T-helper 1 cell treated with Interleukin-12 subunit alpha and Interleukin-12 subunit beta and Interleukin-4 antibody, amounts not matched to agents 30 ng/mL and 1 ng/mL, for 36 hours (primary cell): ENCODE data around the gene ZSCAN31. TPM values are rescaled to one million over a fixed set of nuclear protein-coding genes. Genes with fewer than 3 reads are reported as not detected.
"Not testable (repeated sequence)": the region's sequence is repeated elsewhere in the genome, so short reads cannot be mapped to it uniquely, and the experiment has no call there.

Experiments used
- intact Hi-C: fragments of 100-400 bp; cut with micrococcal nuclease; formaldehyde crosslinking; loops from one replicate; pipeline ENCODE4 v1.15.1; 2024
- total RNA-seq: library from RNA; stranded (reverse); gene quantifications from 2 replicates; pipeline ENCODE4 v1.2.3, GENCODE V29; 2022

ZSCAN31 gene
- total RNA-seq, 1 donor from 2014 or later, result 1.3 TPM

DNA sequence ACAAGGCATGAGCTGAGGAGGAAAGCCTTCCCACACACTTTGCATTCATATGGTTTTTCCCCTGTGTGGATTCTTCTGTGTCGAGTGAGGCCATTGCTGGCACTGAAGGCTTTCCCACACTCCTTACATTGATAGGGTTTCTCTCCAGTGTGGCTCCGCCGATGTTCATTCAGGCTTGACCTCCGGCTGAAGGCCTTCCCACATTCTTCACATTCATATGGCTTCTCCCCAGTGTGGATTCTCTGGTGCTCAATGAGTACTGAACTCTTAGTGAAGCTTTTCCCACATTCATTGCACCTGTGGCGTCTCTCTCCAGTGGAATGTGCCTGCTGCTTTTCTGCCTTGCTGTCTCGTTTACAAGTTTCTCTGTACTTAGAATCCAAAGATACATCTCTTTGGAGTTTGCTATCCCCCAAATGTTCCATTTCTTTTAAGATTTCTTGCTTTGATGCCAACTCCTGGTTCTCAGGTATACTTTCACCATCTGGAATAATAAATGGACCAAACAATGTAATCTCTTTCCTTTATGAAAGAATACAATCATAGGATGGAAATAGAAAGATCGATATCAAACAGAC is 9.5 kb downstream of the ZSCAN31 start:
- intact Hi-C loops, result no loop called here

DNA sequence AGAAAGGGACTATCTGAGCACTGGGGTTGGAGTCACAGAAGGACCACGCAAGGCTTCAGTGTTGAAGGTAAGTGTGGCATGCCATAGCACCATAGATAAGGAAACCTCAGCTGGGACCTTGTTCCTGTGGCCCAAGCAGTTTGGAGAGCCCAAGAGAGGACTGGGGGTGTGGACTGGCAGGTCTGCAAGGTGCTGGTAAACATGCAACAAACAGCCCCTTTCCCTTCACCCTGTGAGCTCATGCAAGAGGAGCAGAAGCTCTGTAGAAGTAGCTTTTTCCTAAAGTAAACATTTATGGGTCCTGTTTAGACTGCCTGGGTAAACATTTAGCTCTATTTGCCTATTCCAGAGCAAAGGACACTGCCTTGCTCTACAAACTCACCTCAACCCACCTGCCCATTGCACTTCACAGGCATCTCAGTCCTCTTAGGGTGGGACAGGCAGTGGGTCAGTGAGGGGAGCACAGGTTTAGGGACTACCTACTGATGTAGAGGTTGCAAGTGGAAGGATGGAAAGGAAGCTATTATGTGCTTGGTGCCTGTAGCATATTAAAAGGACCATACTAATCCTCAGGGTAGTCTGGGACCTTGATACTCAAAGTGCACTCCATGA is 12.0 kb downstream of the ZSCAN31 start:
- intact Hi-C loops, result no loop called here

DNA sequence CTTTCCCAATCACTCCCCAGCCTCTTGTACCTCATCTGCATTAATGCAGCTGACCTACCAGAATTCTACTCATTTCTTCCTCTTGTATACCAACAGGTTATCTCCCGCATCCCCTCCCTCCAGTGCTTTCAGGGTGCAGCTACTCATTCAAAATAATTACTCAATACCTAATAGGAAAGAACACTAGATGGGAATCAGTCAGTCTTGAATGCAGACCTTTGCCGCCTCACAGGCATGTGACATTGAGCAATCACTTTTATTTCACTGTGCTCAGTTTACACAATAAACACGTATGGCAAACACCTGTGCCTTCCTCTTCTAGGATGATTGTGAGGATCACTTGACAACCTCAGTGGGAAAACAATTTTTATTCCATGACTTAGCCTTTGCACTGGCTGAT is 13.3 kb downstream of the ZSCAN31 start:
- intact Hi-C loops, result no loop called here

DNA sequence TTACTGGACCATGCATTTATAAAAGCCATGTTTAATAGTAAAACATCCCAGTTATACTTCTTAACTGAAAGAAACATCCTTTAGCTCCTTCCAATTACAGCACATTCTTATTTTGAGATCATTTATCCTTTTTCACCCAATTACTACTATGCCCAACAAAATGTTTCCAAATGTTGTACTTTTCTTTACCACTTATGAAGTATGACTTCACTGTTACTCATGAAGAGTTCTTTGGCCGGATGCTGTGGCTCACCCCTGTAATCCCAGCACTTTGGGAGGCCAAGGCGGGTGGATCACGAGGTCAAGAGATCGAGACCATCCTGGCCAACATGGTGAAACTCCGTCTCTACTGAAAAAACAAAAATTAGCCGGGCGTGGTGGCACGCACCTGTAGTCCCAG is 18.1 kb downstream of the ZSCAN31 start:
- intact Hi-C loops, result not testable (repeated sequence)

DNA sequence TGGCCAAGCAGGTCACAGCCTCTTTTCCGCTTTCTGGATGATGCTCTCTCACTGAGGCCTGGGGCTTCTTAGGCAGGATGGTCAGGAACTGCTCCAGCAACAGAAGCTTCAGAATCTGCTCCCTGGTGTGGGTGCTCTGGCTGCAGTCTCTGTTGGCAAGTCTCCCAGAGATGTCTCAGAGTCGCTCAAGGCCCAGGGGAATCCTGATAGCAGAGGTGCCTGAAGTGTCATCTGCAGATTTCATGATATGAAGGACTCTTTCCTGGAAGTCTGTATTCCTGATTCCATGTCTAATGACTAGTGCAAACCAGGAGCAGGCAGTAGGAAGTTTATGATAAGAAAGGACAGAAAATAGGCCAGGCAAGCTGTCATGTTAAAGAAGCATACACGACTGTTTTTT is 20.3 kb downstream of the ZSCAN31 start:
- intact Hi-C loops, result no loop called here

DNA sequence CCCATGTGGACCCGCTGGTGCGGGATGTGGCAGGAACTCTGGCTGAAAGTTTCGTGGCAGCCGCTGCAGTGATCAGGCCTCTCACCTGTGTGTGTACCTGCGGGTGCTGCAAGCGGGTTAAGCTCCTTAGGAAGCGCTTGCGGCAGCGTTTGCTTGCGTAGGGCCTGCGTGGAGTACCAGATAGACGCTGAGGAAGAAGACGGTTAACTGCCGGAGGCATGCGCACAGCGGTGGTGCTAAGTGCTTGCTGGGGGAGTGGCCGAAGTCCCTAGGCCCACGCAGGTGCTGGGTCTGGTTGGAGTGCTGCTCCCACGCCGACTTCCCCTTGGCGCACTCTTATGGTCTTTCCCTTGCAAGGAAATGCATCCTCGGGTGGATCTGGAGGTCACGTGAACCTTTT is 23.0 kb downstream of the ZSCAN31 start:
- intact Hi-C loops, result no loop called here

DNA sequence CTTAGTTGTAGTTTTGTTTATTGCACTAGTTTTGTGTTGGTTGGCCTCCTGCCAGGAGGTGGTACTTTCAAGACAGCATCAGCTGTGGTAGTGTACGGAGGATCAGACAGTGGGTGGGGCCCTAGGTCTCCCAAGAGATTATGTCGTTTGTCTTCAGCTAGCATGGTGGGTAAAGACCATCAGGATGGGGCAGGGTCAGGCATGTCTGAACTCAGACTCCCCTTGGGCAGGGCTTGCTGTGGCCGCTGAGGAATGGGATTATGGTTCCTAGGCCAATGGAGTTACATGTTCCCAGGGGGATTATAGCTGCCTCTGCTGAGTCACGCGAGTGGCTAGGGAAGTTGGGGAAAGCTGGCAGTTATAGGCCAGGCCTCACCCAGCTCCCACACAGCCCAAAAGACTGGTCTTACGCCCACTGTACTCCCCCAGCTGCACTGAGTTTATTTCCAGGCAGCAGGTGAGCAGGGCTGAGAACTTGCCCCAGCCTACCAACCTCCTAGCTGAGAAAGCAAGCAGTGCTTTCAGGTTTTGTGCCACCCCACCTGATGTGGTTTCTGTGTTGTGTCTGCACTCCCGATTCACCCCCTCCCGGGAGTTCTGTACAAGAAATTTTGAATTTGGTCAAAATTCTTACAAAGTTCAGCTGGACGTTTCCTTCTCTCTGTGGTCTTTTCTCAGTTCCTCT is 24.7 kb downstream of the ZSCAN31 start:
- intact Hi-C loops, result no loop called here

DNA sequence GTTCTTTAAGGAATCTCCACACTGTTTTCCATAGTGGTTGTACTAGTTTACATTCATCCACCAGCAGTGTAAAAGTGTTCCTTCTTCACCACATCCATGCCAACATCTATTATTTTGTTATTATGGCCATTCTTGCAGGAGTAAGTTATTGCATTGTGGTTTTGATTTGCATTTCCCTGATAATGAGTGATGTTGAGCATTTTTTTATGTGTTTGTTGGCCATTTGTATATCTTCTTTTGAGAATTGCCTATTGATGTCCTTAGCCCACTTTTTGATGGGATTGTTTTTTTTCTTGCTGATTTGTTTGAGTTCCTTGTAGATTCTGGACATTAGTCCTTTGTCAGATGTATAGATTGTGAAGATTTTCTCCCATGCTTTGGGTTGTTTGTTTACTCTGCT is 29.6 kb downstream of the ZSCAN31 start:
- intact Hi-C loops, result not testable (repeated sequence)

DNA sequence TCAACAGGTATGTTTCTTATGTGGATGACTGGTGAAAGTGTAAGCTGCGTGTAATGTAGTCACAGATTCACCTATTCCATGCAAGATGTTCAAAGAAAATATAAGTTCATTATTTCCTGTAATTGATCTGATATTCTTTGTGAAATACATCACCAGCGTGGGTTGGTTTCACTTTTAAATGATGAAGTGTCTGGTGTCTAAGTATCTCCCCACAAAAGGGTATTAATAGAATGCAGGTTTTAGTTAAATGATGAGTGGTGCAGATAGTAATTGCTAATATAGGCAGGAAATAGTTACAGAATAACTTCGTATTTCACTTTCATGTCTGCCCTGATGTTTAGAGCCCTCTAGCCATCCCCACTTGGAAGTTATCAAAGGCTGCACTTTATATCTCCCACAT is 32.4 kb downstream of the ZSCAN31 start:
- intact Hi-C loops, result no loop called here

DNA sequence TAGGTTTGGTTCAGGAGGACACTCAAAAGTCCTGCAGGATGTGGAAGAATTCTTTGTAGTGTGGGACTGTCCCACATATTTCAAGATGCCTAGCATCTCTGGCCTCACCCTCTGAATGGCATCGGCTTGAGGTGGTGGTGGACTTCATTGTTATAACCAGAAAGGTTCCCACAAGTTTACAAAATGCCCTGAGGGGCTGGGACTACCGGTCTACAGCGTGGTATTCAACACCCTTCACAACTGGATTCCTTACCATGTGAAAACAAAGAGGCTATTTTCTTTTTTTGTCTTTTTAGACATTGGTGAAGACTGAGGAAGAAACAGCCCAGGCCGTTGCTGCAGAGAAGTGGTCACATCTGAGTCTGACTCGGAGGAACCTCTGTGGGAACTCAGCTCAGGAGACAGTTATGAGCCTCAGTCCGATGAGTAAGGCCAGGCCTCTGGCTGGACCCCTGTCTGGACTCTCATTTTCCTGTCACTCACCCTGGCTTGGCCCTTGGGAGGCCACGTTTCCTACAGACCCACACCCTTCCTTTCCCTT is 39.4 kb downstream of the ZSCAN31 start:
- intact Hi-C loops, result no loop called here

DNA sequence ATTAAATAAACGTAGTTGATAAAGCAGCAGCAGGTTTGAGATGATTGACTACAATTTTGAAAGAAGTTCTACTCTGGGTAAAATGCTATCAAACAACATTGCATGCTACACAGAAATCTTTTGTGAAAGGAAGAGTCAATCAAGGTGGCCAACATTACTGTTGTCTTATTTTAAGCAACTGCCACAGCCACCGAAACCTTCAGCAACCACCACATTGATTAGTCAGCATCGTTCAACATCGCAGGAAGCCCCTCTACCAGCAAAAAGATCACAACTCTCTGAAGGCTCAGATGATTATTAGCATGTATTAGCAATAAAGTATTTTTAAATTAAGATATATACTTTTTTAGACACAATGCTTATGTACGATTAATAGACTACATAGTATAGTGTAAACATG is 40.6 kb downstream of the ZSCAN31 start:
- intact Hi-C loops, result no loop called here

DNA sequence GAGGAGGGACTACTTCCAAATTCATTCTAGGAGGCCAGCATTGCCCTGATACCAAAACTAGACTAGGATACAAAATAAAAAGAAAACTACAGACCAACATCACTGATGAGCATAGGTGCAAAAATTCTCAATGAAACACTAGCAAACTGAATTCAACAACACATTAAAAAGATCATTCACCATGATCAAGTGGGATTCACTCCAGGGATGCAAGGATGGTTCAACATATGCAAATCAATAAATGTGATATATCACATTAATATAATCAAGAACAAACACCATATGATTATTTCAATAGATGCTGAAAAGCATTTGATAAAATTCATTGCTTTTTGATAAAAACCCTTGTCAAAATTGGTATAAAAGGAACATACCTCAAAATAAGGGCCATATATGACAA is 44.4 kb downstream of the ZSCAN31 start:
- intact Hi-C loops, result no loop called here

DNA sequence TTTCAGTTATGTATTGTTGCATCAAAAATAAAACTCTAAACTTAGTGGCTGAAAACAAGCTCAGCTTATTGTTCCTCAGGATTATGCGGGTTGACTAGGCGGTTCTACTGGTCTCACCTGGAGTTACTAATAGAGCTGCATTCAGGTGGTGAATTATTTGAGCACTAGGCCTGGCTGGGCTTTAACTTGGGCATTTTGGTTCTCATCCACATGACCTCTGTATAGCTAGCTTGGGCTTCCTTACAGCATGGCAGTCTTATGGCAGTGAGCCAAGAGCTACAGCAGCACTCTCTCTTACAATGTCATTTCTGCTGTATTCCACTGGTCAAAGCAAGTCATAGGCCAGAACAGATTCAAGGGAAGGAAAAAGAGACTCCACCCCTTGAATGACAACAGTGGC is 53.0 kb downstream of the ZSCAN31 start:
- intact Hi-C loops, result no loop called here

DNA sequence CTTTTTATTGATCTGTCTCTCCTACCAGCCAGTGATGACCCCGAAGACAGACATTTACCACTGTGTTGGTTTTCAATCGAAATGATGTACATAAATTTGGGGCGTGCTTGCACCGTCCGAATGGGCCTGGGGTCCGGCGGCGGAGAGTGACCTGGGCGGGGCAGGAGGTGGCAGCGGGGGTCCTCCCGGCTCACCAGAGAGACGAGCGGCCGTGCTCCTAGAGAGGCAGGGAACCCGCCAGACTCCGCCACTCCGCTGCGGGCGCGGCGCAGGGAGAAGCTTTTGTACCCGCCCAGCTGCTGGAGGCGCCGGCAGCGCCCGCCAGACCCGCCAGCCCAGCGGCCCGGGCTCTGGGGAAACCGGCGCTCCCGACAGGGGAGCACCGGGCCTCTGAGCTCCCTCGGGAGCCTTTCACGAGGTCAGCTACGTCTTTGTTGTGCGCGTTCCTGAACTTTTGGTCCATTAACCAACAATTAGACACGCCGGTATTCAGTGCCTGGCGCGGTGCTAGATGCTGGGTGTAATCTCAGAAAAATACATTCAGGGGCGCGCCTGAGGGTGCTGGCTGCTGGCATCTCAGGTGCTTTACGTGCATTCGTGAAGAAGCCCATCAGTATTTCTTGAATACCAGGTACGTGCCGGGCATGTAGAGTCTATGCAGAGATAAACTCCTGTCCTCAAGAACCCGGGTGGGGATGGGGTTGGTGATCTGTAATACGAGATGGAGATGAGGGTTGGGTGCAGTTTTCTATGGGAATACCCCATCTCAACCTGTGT is 54.5 kb downstream of the ZSCAN31 start, which contains the start of gene PGBD1:
TSS of gene PGBD1 (plus strand) at position 285 of the 777 bp plus-strand sequence. CDS start 2,242 bp downstream, outside the sequence.
- intact Hi-C loops, result loop anchor here (1.0 kb wide), 3 partner anchors 14 to 54 kb away; partner anchors contain the start of genes ZKSCAN4 and ZSCAN26

DNA sequence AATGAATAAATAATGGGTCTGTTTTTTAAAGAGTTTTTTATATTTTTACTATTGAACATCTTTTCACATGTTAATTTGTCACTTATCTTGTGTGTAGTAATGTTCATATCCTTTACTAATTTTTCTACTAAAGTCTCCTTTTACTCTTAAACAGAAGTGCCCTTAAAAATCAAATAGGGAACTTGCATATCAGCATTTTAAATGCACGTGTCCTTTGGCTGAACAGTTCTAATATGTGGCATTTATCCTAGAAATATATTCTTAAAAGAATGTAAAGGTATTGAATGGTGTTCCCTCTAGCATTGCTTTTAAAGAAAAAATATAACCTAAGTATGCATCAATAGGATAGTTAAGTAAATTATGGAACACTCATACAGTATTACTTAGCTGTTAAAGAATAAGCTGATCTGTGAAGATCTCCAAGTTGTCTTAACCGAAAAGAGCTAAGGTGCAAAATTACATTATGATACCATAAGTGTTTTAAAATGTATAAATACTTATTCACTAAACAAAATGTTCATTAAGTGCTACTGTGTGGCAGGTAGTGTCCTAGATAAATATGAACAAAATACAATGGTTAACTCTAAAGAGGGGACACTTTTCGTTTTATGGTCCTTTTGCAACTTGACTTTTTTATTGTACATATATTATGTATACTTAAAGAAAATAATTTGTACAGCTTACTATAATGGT is 55.2 kb downstream of the ZSCAN31 start:
- intact Hi-C loops, result loop anchor here (1.0 kb wide), 3 partner anchors 13 to 55 kb away; partner anchors contain the start of genes ZKSCAN4 and ZSCAN26

DNA sequence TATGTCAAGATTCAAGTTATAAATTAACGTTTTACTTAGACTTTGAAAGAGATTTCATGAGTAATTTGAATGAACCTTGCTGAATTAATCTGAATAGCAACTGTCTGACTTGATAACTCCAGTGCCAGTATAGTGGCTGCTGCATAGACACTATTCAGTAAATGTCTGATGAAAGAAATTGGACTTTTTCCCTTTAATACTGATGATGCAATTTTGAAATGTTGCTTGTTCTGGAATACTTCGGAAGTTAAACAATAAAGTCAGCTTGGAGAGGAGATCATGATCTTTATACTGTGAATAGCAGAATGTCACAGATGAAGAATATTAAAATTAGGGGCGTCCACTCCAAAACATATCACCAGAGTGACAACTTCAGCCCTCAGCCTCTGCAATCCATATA is 58.2 kb downstream of the ZSCAN31 start:
- intact Hi-C loops, result no loop called here

DNA sequence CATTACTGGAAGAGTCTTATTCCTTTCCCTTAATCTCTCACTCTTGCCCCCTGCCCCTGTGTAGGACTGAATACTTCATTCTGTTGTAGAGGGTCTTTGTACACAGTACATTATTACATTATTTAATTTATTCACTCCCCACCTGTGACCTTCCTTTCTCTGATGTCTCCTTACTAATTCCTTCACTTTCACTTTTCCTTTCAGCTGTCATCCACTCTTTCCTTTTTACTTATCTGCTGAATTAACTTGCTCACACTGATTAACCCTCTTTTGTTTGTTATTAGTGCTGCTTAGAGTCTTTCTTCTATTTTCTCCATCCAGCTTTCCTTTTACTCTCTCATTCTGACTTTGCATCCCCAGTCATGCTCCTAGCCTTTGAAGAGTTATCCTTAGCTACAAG is 61.1 kb downstream of the ZSCAN31 start:
- intact Hi-C loops, result no loop called here
